SU-DHL-6 (cell line): Measurements from ENCODE around the gene SOCS7.

Experiments used
- H2AFZ ChIP-seq: fragments of 200-600 bp; sonication (generic); 2 replicates; pipeline ENCODE4 v1.6.1; 2014; ENCODE audit warnings: low read depth, mild to moderate bottlenecking, moderate library complexity, mixed read lengths, antibody characterized with exemption, low read length; ENCODE audit not compliant: severe bottlenecking
- H3F3A ChIP-seq: fragments of 200-600 bp; shearing (Covaris generic); 2 replicates; pipeline ENCODE4 v1.6.0; 2016; ENCODE audit warnings: antibody characterized with exemption, mild to moderate bottlenecking; ENCODE audit not compliant: insufficient read depth
- H3K27ac ChIP-seq: fragments of 200-600 bp; sonication (generic); 2 replicates; pipeline ENCODE4 v1.5.1; 2016; ENCODE audit warnings: low read depth, mild to moderate bottlenecking, low read length, moderate library complexity, mixed read lengths
- H3K27me3 ChIP-seq: fragments of 200-600 bp; sonication (generic), shearing (Covaris generic); 2 replicates; pipeline ENCODE4 v1.6.0; 2014; ENCODE audit warnings: mild to moderate bottlenecking, low read length
- H3K36me3 ChIP-seq: fragments of 200-600 bp; sonication (generic); 2 replicates; pipeline ENCODE4 v1.6.1; 2014; ENCODE audit warnings: mild to moderate bottlenecking, low read length, mixed read lengths
- H3K4me2 ChIP-seq: fragments of 300-600, 200-600 bp; shearing (Covaris generic), sonication (generic); 2 replicates; pipeline ENCODE4 v1.6.0; 2014; ENCODE audit warnings: low read length, low read depth, mild to moderate bottlenecking; ENCODE audit not compliant: poor library complexity, severe bottlenecking
- H3K4me3 ChIP-seq: fragments of 200-600 bp; sonication (generic); 2 replicates; pipeline ENCODE4 v1.5.1; 2014; ENCODE audit warnings: antibody characterized with exemption, low read length, mild to moderate bottlenecking, mixed read lengths; ENCODE audit not compliant: insufficient read depth, poor library complexity, severe bottlenecking
- H3K79me2 ChIP-seq: fragments of 200-600 bp; sonication (generic); 2 replicates; pipeline ENCODE4 v1.6.1; 2014; ENCODE audit warnings: mild to moderate bottlenecking, low read length, moderate library complexity; ENCODE audit not compliant: insufficient read depth
- H3K9ac ChIP-seq: fragments of 200-600 bp; sonication (generic); 2 replicates; pipeline ENCODE4 v1.7.0; 2014; ENCODE audit warnings: mild to moderate bottlenecking, low read length
- H3K9me2 ChIP-seq: fragments of 200-600 bp; sonication (generic); replicated peaks from 2 replicates; pipeline ENCODE4 v1.6.1; 2014; ENCODE audit warnings: low read length; ENCODE audit not compliant: insufficient read depth
- H3K9me3 ChIP-seq: fragments of 200-600 bp; sonication (generic); 2 replicates; pipeline ENCODE4 v1.6.1; 2014; ENCODE audit warnings: low read length, mixed read lengths; ENCODE audit not compliant: insufficient read depth
- H4K20me1 ChIP-seq: fragments of 200-600 bp; sonication (generic); 2 replicates; pipeline ENCODE4 v1.6.1; 2014; ENCODE audit warnings: low read depth, mild to moderate bottlenecking, antibody characterized with exemption, low read length, moderate library complexity, mixed read lengths
- EZH2phosphoT487 ChIP-seq: fragments of 200-600 bp; sonication (generic), shearing (Covaris generic); conservative IDR thresholded peaks from 2 replicates; pipeline ENCODE4 v1.6.1; 2018; ENCODE audit warnings: mild to moderate bottlenecking, antibody characterized with exemption, low read length, moderate library complexity, mixed read lengths
- TF ChIP-seq, protein P1 (sequence below): fragments of 200-600 bp; sonication (generic); IDR thresholded peaks from one replicate; pipeline ENCODE4 v1.5.1; 2017; ENCODE audit warnings: antibody characterized with exemption, mild to moderate bottlenecking, low read length, moderate library complexity; ENCODE audit not compliant: insufficient read depth, poor library complexity, severe bottlenecking

Gene SOCS7

DNA sequence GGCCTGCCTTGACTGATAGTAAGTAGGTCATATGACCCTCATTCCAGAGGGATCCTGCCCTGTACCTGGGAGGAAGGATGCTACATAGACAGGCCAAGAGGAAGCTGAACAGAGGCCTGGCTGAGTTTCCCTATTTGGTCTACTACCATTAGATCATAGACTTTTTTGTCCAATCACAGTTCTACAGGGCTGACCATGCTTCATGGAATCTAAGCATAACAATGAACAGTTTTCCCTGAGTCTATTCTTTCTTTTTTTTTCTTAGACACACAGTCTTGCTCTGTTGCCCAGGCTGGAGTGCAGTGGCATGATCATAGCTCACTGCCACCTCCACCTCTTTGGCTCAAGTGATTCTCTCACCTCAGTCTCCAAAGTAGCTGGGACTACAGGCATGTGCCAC, 11.8 kb upstream of the SOCS7 start:
- Histone ChIP-seq H2AFZ (no peak overlapping the region), H3K9me2 (no peaks in the 10 kb centered on the region), H3K79me2 (no peaks in the 10 kb centered on the region), H3K4me2 (no peak overlapping the region), H3K27ac (no peak overlapping the region), H3K9ac (no peak overlapping the region), H3K36me3 (no peaks in the 10 kb centered on the region), H3K9me3 (no peaks in the 10 kb centered on the region), H3K4me3 (no peak overlapping the region), H3K27me3 (no peaks in the 10 kb centered on the region), H4K20me1 (no peaks in the 10 kb centered on the region), H3F3A (no peaks in the 10 kb centered on the region)
- TF ChIP-seq, protein P1, sequence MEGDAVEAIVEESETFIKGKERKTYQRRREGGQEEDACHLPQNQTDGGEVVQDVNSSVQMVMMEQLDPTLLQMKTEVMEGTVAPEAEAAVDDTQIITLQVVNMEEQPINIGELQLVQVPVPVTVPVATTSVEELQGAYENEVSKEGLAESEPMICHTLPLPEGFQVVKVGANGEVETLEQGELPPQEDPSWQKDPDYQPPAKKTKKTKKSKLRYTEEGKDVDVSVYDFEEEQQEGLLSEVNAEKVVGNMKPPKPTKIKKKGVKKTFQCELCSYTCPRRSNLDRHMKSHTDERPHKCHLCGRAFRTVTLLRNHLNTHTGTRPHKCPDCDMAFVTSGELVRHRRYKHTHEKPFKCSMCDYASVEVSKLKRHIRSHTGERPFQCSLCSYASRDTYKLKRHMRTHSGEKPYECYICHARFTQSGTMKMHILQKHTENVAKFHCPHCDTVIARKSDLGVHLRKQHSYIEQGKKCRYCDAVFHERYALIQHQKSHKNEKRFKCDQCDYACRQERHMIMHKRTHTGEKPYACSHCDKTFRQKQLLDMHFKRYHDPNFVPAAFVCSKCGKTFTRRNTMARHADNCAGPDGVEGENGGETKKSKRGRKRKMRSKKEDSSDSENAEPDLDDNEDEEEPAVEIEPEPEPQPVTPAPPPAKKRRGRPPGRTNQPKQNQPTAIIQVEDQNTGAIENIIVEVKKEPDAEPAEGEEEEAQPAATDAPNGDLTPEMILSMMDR, result no peak
- TF ChIP-seq EZH2phosphoT487, result no peak

DNA sequence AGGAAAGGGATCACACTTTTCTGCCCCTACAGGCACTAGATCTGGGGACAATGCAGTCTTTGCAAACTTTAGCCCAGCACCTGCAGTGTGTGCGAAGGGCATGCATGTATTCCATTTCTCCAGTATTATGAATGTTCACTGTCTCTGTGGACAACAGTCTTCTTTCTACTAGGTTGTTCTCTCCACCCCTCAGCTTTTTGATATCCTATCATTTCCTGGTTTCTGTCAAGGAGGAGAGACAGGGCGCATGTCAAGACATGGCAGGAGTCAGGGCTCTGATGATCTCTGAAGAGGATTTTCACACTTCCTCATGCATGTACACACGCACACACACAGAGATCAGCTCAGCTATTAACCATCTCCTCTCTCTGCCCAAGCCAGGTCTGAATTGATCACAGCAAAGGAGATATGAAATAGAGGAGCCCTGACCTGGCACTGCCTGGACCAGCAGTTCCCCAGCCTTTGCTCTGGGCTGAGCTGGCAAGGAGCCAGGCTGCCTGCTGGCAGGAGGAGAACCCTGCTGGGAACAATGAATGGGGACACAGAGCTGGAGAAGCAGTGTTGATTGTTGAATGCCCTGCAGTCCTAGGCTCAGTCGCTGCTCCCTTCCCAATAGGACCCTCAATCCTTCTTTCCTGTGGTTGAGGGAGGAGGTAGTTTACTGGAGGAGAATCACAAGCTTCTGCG, 10.5 kb upstream of the SOCS7 start:
- H3F3A ChIP-seq, result no peaks in the 10 kb centered on the region
- no peaks in the 10 kb centered on the region for H3K36me3 ChIP-seq
- no peak overlapping the region for H3K9ac ChIP-seq
- H3K27me3 ChIP-seq, result no peaks in the 10 kb centered on the region
- no peak overlapping the region for H3K4me2 ChIP-seq
- no peaks in the 10 kb centered on the region for H3K79me2 ChIP-seq
- H3K4me3 ChIP-seq, result no peak overlapping the region
- TF ChIP-seq EZH2phosphoT487, result no peak
- TF ChIP-seq, protein P1, result no peak
- H2AFZ ChIP-seq, result no peak overlapping the region
- no peaks in the 10 kb centered on the region for H4K20me1 ChIP-seq
- H3K9me2 ChIP-seq, result no peaks in the 10 kb centered on the region
- no peaks in the 10 kb centered on the region for H3K9me3 ChIP-seq
- H3K27ac ChIP-seq, result no peak overlapping the region

DNA sequence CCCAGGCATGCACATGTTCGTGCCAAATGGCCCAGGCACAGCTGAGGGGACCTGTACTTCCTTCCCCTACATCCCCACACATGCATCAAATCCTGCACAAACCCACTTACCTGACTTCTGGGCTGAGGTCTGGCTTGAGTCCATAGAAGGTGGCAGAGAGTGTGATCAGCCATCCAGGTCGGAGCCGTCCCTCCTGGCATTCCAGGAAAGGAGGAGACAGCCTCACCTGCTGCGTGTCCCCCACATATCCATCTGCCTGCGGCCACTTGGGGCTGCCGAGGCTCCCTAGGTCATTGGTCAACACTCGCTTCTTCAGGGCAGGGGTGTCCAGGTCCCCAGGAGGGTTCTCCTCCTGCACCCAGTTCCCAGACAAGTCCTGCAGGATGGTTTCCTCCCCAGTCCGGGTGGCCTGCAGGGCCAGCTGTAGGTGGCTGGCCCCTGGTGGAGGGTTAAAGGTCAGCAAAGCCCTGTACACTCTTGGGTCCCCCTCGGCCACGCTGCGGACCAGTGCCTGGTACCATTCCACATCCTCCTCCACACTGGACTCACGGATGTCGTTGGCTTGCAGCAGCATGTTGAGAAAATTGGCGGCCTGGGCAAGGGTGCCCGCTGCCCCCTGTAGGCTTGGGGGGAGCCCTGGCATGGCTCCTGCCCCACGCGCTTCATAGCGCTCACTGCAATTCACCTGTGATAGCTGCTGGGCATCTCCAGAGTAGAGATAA, 8.6 kb upstream of the SOCS7 start:
- Histone ChIP-seq H3K4me3 (no peak overlapping the region), H3K9me3 (no peaks in the 10 kb centered on the region), H3K4me2 (no peak overlapping the region), H3K27me3 (no peaks in the 10 kb centered on the region), H2AFZ (no peak overlapping the region), H3K27ac (no peak overlapping the region), H3K9ac (no peak overlapping the region), H3F3A (no peaks in the 10 kb centered on the region), H3K9me2 (no peaks in the 10 kb centered on the region), H4K20me1 (no peaks in the 10 kb centered on the region), H3K36me3 (no peaks in the 10 kb centered on the region), H3K79me2 (no peaks in the 10 kb centered on the region)
- no peak for TF ChIP-seq EZH2phosphoT487
- TF ChIP-seq, protein P1, result no peak
